GM23338 (cell line): Measurements from ENCODE around the gene PRR14. TPM values are rescaled to one million over a fixed set of nuclear protein-coding genes. Genes with fewer than 3 reads are reported as not detected.

Experiments used
- ATAC-seq: fragments of 200-7000 bp; cut with Tn5 transposase; 3 replicates; pipeline ENCODE4 v1.9.1; 2020
- DNase-seq: peaks from one replicate; pipeline ENCODE4 v3.0.0-alpha.2; 2015; ENCODE audit warnings: low spot score
- H2AFZ ChIP-seq: fragments of 200-600 bp; sonication (generic); 2 replicates; pipeline ENCODE4 v1.8.0; 2016; ENCODE audit warnings: antibody characterized with exemption, mild to moderate bottlenecking, moderate library complexity
- H3F3A ChIP-seq: fragments of 200-600 bp; sonication (generic); replicated peaks from 2 replicates; pipeline ENCODE4 v1.8.0; 2017; ENCODE audit warnings: antibody characterized with exemption, mixed run types, low read depth
- H3K27ac ChIP-seq: fragments of 200-600 bp; sonication (generic); 2 replicates; pipeline ENCODE4 v1.6.1; 2016; ENCODE audit warnings: low read depth
- H3K27me3 ChIP-seq: fragments of 200-600 bp; sonication (generic); 2 replicates; pipeline ENCODE4 v1.8.0; 2016; ENCODE audit warnings: mild to moderate bottlenecking, mixed run types, moderate library complexity; ENCODE audit not compliant: insufficient read depth
- H3K36me3 ChIP-seq: fragments of 200-600 bp; sonication (generic); 2 replicates; pipeline ENCODE4 v1.8.0; 2016; ENCODE audit warnings: mild to moderate bottlenecking; ENCODE audit not compliant: insufficient read depth
- H3K4me1 ChIP-seq: fragments of 200-600 bp; sonication (generic); 2 replicates; pipeline ENCODE4 v1.8.0; 2016; ENCODE audit warnings: mild to moderate bottlenecking, moderate library complexity; ENCODE audit not compliant: insufficient read depth
- H3K4me2 ChIP-seq: fragments of 200-600 bp; sonication (generic); 2 replicates; pipeline ENCODE4 v1.7.1; 2017; ENCODE audit warnings: mixed run types
- H3K4me3 ChIP-seq: fragments of 200-600 bp; sonication (generic); 2 replicates; pipeline ENCODE4 v1.6.1; 2016; ENCODE audit warnings: mixed run types
- H3K79me2 ChIP-seq: fragments of 200-600 bp; sonication (generic); replicated peaks from 2 replicates; pipeline ENCODE4 v1.8.0; 2017; ENCODE audit warnings: mild to moderate bottlenecking; ENCODE audit not compliant: insufficient read depth
- H3K9me2 ChIP-seq: fragments of 200-600 bp; sonication (generic); 2 replicates; pipeline ENCODE4 v1.8.0; 2017; ENCODE audit not compliant: insufficient read depth
- H4K20me1 ChIP-seq: fragments of 200-600 bp; sonication (generic); replicated peaks from 2 replicates; pipeline ENCODE4 v1.8.0; 2017; ENCODE audit warnings: mild to moderate bottlenecking; ENCODE audit not compliant: insufficient read depth
- H3K27ac Mint-ChIP-seq: 2 replicates; pipeline ENCODE4 v1.8.0; 2020; ENCODE audit warnings: inconsistent platforms, mild to moderate bottlenecking, moderate library complexity, mixed read lengths
- H3K27me3 Mint-ChIP-seq: 3 replicates; pipeline ENCODE4 v1.8.0; 2022; ENCODE audit warnings: low read depth, mild to moderate bottlenecking, moderate library complexity, mixed read lengths, inconsistent platforms; ENCODE audit not compliant: insufficient read depth, poor library complexity
- H3K36me3 Mint-ChIP-seq: 3 replicates; pipeline ENCODE4 v1.8.0; 2021; ENCODE audit warnings: low read depth, mild to moderate bottlenecking, inconsistent platforms, moderate library complexity, mixed read lengths
- H3K4me1 Mint-ChIP-seq: 3 replicates; pipeline ENCODE4 v1.8.0; 2020; ENCODE audit warnings: mild to moderate bottlenecking, inconsistent platforms, mixed read lengths
- H3K4me3 Mint-ChIP-seq: 3 replicates; pipeline ENCODE4 v1.8.0; 2021; ENCODE audit warnings: moderate library complexity, mild to moderate bottlenecking, inconsistent platforms, mixed read lengths
- H3K9me3 Mint-ChIP-seq: 3 replicates; pipeline ENCODE4 v1.8.0; 2020; ENCODE audit warnings: moderate library complexity, mild to moderate bottlenecking, inconsistent platforms, mixed read lengths
- CREB1 ChIP-seq: fragments of 250-450 bp; sonication (Bioruptor Pico); IDR thresholded peaks from 2 replicates; pipeline ENCODE4 v1.5.0; 2020; ENCODE audit warnings: low read depth, mild to moderate bottlenecking, moderate library complexity
- EZH2 ChIP-seq: fragments of 200-600 bp; sonication (generic); IDR thresholded peaks from one replicate; pipeline ENCODE4 v1.8.0; 2017; ENCODE audit warnings: antibody characterized with exemption, mild to moderate bottlenecking, low read depth; ENCODE audit not compliant: unreplicated experiment
- NANOG ChIP-seq: IDR thresholded peaks from 2 replicates; pipeline ENCODE4 v1.6.1; 2016; ENCODE audit warnings: antibody characterized with exemption, borderline replicate concordance
- POLR2AphosphoS5 ChIP-seq: IDR thresholded peaks from 2 replicates; pipeline ENCODE4 v1.6.1; 2016; ENCODE audit warnings: antibody characterized with exemption, low read depth
- STAT1 ChIP-seq: IDR thresholded peaks from one replicate; pipeline ENCODE4 v1.6.1; 2016; ENCODE audit warnings: antibody characterized with exemption; ENCODE audit not compliant: unreplicated experiment
- ZNF114 ChIP-seq: fragments of 250-450 bp; sonication (Bioruptor Pico); IDR thresholded peaks from 2 replicates; pipeline ENCODE4 v1.5.0; 2020; ENCODE audit warnings: mild to moderate bottlenecking, moderate library complexity
- ZNF331 ChIP-seq: fragments of 250-450 bp; sonication (Bioruptor Pico); IDR thresholded peaks from 2 replicates; pipeline ENCODE4 v1.5.0; 2020; ENCODE audit warnings: low read depth, mild to moderate bottlenecking, moderate library complexity
- polyA plus RNA-seq: library from polyadenylated mRNA; unstranded; fragments of >200 nt; fragmentation: Nextera tagmentation; extraction: Ambion mirVana; gene quantifications from 2 replicates; pipeline ENCODE4 v1.2.1, GENCODE V29; 2016
- total RNA-seq: library from RNA; depleted of rRNA; stranded (reverse); fragments of >200 nt; shearing (Covaris generic); gene quantifications from 2 replicates; pipeline ENCODE4 v1.2.3, GENCODE V29; 2014
- TF ChIP-seq, protein P1 (sequence below), 2 experiments: fragments of 200-600 bp in 1 of 2; sonication (generic) in 1 of 2; conservative IDR thresholded peaks; 2 replicates each; pipeline versions ENCODE4 v1.5.1 to v1.6.1; 2016 to 2017; ENCODE audit warnings: antibody characterized with exemption in 2 of 2, low read depth in 2 of 2, mild to moderate bottlenecking in 2 of 2, moderate library complexity in 1 of 2
- TF ChIP-seq, protein P2 (sequence below): IDR thresholded peaks from one replicate; pipeline ENCODE4 v1.6.1; 2018; ENCODE audit warnings: antibody characterized with exemption; ENCODE audit not compliant: unreplicated experiment
- TF ChIP-seq, protein P3 (sequence below): IDR thresholded peaks from 2 replicates; pipeline ENCODE4 v1.6.1; 2016; ENCODE audit warnings: antibody characterized with exemption

The PRR14 gene
- total and polyA plus RNA-seq, 2 experiments from 2014 or later: 4.6 to 12.7 TPM

DNA sequence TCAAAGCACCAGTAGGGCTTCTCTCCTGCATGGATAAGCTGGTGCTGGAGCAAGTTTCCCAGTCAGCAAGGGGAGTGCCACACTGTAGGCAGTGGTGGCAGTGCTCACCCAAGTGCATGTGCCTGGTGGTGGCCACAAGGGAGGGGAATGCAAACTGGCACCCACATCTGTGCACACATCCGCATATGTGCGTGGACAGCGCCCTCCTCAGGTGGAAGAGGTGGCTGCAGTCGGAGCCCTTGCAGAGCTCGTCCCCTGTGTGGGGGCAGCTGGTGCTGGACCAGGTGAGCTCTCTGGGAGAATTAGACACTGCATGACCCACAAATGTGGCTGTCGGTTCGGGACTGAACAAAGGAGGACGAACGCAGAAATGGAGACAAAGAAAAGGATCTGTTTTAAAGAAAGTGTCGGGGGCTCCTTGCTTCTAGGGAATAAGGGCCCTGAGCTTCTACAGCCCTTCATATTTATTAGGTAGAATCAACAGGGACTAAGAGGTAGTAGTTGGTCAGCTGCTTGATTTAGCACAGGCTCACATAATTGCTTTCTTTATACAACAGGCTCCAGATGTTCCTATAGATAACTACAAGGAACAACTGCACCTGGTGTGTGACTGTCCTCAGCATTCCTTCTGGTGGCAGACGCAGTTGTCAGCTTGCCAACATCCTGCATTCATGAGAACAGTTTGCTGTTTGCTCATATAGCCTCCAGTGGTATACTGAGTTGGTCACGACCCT is 35.2 kb upstream of the PRR14 start:
- Histone ChIP-seq H3K4me3 (no peak overlapping the region), H3F3A (0 out of 2 replicates have a peak, but pooled peaks cover 6% of the 10 kb centered on the region), H3K4me2 (no peak overlapping the region), H2AFZ (peak overlapping the region; percentile 93; the same call in 1 of the 2 replicates), H3K27ac (no peak overlapping the region), H3K4me1 (no peaks in the 10 kb centered on the region), H4K20me1 (no peaks in the 10 kb centered on the region), H3K79me2 (no peaks in the 10 kb centered on the region), H3K36me3 (no peaks in the 10 kb centered on the region), H3K27me3 (no peaks in the 10 kb centered on the region), H3K9me2 (no peaks in the 10 kb centered on the region)
- Mint-ChIP-seq H3K27ac (no peak overlapping the region), H3K9me3 (0 out of 3 replicates have a peak, but pooled peaks cover 2% of the 10 kb centered on the region), H3K36me3 (no peaks in the 10 kb centered on the region), H3K4me1 (peaks cover 1% of the 10 kb centered on the region; the same call in 2 of the 3 replicates), H3K27me3 (peaks cover 5% of the 10 kb centered on the region), H3K4me3 (no peak overlapping the region)
- TF ChIP-seq, protein P1, sequence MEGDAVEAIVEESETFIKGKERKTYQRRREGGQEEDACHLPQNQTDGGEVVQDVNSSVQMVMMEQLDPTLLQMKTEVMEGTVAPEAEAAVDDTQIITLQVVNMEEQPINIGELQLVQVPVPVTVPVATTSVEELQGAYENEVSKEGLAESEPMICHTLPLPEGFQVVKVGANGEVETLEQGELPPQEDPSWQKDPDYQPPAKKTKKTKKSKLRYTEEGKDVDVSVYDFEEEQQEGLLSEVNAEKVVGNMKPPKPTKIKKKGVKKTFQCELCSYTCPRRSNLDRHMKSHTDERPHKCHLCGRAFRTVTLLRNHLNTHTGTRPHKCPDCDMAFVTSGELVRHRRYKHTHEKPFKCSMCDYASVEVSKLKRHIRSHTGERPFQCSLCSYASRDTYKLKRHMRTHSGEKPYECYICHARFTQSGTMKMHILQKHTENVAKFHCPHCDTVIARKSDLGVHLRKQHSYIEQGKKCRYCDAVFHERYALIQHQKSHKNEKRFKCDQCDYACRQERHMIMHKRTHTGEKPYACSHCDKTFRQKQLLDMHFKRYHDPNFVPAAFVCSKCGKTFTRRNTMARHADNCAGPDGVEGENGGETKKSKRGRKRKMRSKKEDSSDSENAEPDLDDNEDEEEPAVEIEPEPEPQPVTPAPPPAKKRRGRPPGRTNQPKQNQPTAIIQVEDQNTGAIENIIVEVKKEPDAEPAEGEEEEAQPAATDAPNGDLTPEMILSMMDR (conservative IDR thresholded peaks at IDR 0.05; ENCODE audit: low read depth in 2 of 2): peak; percentile 97 to 100
- TF ChIP-seq, protein P2, sequence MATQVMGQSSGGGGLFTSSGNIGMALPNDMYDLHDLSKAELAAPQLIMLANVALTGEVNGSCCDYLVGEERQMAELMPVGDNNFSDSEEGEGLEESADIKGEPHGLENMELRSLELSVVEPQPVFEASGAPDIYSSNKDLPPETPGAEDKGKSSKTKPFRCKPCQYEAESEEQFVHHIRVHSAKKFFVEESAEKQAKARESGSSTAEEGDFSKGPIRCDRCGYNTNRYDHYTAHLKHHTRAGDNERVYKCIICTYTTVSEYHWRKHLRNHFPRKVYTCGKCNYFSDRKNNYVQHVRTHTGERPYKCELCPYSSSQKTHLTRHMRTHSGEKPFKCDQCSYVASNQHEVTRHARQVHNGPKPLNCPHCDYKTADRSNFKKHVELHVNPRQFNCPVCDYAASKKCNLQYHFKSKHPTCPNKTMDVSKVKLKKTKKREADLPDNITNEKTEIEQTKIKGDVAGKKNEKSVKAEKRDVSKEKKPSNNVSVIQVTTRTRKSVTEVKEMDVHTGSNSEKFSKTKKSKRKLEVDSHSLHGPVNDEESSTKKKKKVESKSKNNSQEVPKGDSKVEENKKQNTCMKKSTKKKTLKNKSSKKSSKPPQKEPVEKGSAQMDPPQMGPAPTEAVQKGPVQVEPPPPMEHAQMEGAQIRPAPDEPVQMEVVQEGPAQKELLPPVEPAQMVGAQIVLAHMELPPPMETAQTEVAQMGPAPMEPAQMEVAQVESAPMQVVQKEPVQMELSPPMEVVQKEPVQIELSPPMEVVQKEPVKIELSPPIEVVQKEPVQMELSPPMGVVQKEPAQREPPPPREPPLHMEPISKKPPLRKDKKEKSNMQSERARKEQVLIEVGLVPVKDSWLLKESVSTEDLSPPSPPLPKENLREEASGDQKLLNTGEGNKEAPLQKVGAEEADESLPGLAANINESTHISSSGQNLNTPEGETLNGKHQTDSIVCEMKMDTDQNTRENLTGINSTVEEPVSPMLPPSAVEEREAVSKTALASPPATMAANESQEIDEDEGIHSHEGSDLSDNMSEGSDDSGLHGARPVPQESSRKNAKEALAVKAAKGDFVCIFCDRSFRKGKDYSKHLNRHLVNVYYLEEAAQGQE: no peak
- peak; percentile 95 for DNase-seq
- ATAC-seq: peak; percentile 92

DNA sequence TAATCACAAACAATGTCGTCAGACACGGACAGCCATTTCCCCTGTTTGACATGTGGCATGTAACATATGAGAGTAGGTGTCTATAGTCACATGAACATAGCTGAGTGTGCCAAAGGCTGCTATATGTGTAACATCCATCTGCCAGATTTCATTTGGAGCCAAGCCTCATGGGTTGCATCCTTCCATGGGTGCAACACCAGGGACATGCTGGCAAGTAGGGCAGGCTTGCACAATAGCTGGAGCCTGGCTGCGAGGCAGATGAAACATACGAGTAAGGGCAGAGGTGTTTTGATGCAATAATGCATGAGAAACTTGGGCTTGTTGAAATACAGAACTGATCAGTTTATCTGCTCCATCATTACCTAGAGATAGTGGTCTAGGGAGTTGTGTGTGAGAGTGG is 31.6 kb upstream of the PRR14 start:
- no peak for ATAC-seq
- H3K4me1 Mint-ChIP-seq: peaks cover 12% of the 10 kb centered on the region; the same call in 2 of the 3 replicates
- H2AFZ ChIP-seq: no peak overlapping the region
- TF ChIP-seq POLR2AphosphoS5 (no peak), EZH2 (no peak), CREB1 (CRISPR knock-in tag) (no peak), NANOG (no peak), ZNF331 (CRISPR knock-in tag) (no peak), STAT1 (no peak), ZNF114 (no peak)
- TF ChIP-seq, protein P3, sequence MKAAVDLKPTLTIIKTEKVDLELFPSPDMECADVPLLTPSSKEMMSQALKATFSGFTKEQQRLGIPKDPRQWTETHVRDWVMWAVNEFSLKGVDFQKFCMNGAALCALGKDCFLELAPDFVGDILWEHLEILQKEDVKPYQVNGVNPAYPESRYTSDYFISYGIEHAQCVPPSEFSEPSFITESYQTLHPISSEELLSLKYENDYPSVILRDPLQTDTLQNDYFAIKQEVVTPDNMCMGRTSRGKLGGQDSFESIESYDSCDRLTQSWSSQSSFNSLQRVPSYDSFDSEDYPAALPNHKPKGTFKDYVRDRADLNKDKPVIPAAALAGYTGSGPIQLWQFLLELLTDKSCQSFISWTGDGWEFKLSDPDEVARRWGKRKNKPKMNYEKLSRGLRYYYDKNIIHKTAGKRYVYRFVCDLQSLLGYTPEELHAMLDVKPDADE: no peak
- TF ChIP-seq, protein P2: no peak
- TF ChIP-seq, protein P1 (conservative IDR thresholded peaks at IDR 0.05; ENCODE audit: low read depth in 2 of 2): no peak

More for the DNA sequence above, 31.6 kb upstream of the PRR14 start:
- Histone ChIP-seq H4K20me1 (no peaks in the 10 kb centered on the region), H3K4me1 (no peaks in the 10 kb centered on the region), H3K79me2 (no peaks in the 10 kb centered on the region), H3K9me2 (no peaks in the 10 kb centered on the region), H3F3A (no peaks in the 10 kb centered on the region), H3K4me3 (no peak overlapping the region), H3K4me2 (no peak overlapping the region), H3K27me3 (no peaks in the 10 kb centered on the region), H3K27ac (no peak overlapping the region), H3K36me3 (no peaks in the 10 kb centered on the region)
- H3K9me3 Mint-ChIP-seq: peaks cover 2% of the 10 kb centered on the region; the same call in 1 of the 3 replicates
- peaks cover under 1% of the 10 kb centered on the region for H3K27me3 Mint-ChIP-seq
- H3K27ac Mint-ChIP-seq: no peak overlapping the region
- no peaks in the 10 kb centered on the region for H3K36me3 Mint-ChIP-seq
- no peak for DNase-seq
- H3K4me3 Mint-ChIP-seq: no peak overlapping the region
